COLO668 (cell line): ENCODE results near the gene CIDEC.

ENCODE experiments used
- DNase-seq: peaks from one replicate; lab custom pipeline; 2025; ENCODE audit not compliant: unreplicated experiment; lab: John Stamatoyannopoulos, UW

The CIDEC gene

GRCh38 chr3:9879830-9880549 is at the start of gene CIDEC:
TSS of gene CIDEC (minus strand) at chr3:9880253. CDS start at chr3:9878486, 1,767 bp downstream.
- DNase-seq = no peak

GRCh38 chr3:9928158-9928557 is 48.1 kb upstream of the CIDEC start:
- DNase-seq = no peak

GRCh38 chr3:9918261-9919038 is 38.4 kb upstream of the CIDEC start:
- DNase-seq = no peak

GRCh38 chr3:9917820-9918219 is 37.8 kb upstream of the CIDEC start:
- no peak for DNase-seq

- peak; percentile 77 for DNase-seq
Measured at GRCh38 chr3:9916734-9917680, 37.0 kb upstream of the CIDEC start, which contains the start of gene IL17RC. TSS of gene IL17RC (plus strand) at chr3:9917098. CDS start at chr3:9917316, 218 bp downstream.

- no peak for DNase-seq
Measured at GRCh38 chr3:9916346-9916733, 36.3 kb upstream of the CIDEC start.

- peak; percentile 76 for DNase-seq
Measured at GRCh38 chr3:9915254-9916141, 35.4 kb upstream of the CIDEC start.

GRCh38 chr3:9914559-9915253 is 34.7 kb upstream of the CIDEC start:
- no peak for DNase-seq

GRCh38 chr3:9914011-9914410 is 34.0 kb upstream of the CIDEC start:
- DNase-seq = no peak

- DNase-seq = no peak
Measured at GRCh38 chr3:9913601-9914000, 33.5 kb upstream of the CIDEC start.

GRCh38 chr3:9912294-9912935 is 32.4 kb upstream of the CIDEC start:
- DNase-seq = no peak

GRCh38 chr3:9911863-9912262 is 31.8 kb upstream of the CIDEC start:
- no peak for DNase-seq

GRCh38 chr3:9909221-9910013 is 29.4 kb upstream of the CIDEC start:
- DNase-seq = no peak

GRCh38 chr3:9908286-9908685 is 28.2 kb upstream of the CIDEC start:
- no peak for DNase-seq

GRCh38 chr3:9906480-9906879 is 26.4 kb upstream of the CIDEC start:
- DNase-seq = no peak

GRCh38 chr3:9903904-9904303 is 23.9 kb upstream of the CIDEC start:
- peak; percentile 20 for DNase-seq

- no peak for DNase-seq
Measured at GRCh38 chr3:9903238-9903624, 23.2 kb upstream of the CIDEC start.
